Heart right ventricle (tissue), 16 donors: ENCODE measurements around the gene CPNE2. TPM values are rescaled to one million over a fixed set of nuclear protein-coding genes. Genes with fewer than 3 reads are reported as not detected.

ENCODE experiments used
- ATAC-seq, 8 donors: fragments of 200-7000 bp; cut with Tn5 transposase; one replicate each; pipeline ENCODE4 v1.9.1; 2020; ENCODE audit warnings: mild to moderate bottlenecking in 8 of 8, moderate library complexity in 8 of 8, moderate number of reproducible peaks in 1 of 8
- DNase-seq, 2 donors: peaks; one replicate each; pipeline ENCODE4 v3.0.0-alpha.2; 2020
- H3K27ac ChIP-seq, 10 donors: fragments of 200-600 bp; sonication (generic) in 2 of 10; one replicate each; pipeline versions ENCODE4 v1.5.0 to v1.8.0; 2020 to 2022; ENCODE audit warnings: mild to moderate bottlenecking in 3 of 10
- H3K27me3 ChIP-seq, 7 donors: fragments of 200-600 bp; one replicate each; pipeline ENCODE4 v1.8.0; 2021 to 2022; ENCODE audit warnings: mild to moderate bottlenecking in 2 of 7
- H3K36me3 ChIP-seq, 9 donors: fragments of 200-600 bp; sonication (generic) in 1 of 9; one replicate each; pipeline versions ENCODE4 v1.5.0 to v1.8.0; 2020 to 2022; ENCODE audit warnings: mild to moderate bottlenecking in 2 of 9
- H3K4me1 ChIP-seq, 9 donors: fragments of 200-600 bp; sonication (generic) in 1 of 9; one replicate each; pipeline versions ENCODE4 v1.5.0 to v1.8.0; 2020 to 2022; ENCODE audit warnings: mild to moderate bottlenecking in 4 of 9
- H3K4me3 ChIP-seq, 10 donors: fragments of 200-600 bp; sonication (generic) in 2 of 10; one replicate each; pipeline versions ENCODE4 v1.5.0 to v1.8.0; 2020 to 2022; ENCODE audit warnings: mild to moderate bottlenecking in 7 of 10, moderate library complexity in 2 of 10
- H3K9me3 ChIP-seq, 11 donors: fragments of 200-600 bp in 10 of 11; sonication (generic) in 2 of 11; one replicate each; pipeline versions ENCODE4 v1.5.0 to v1.8.0; 2013 to 2022; ENCODE audit warnings: mild to moderate bottlenecking in 2 of 11, control low read depth in 1 of 11, moderate library complexity in 1 of 11
- WGBS, 2 donors: extraction: QIAGEN DNeasy Blood & Tissue Kit; methylation state at CpG; one replicate each; pipeline ENCODE4 v1.1.7; 2013; ENCODE audit warnings: inconsistent platforms in 1 of 2; 5-methylcytosine and 5-hydroxymethylcytosine counted together
- intact Hi-C, 10 donors: fragments of 100-400 bp; cut with DNase I; formaldehyde crosslinking; loops; one replicate each; pipeline versions ENCODE4 v1.11.1 to v1.14.2; 2022
- polyA plus RNA-seq, 2 donors: library from polyadenylated mRNA; stranded (reverse); fragments of 200-250 nt; gene quantifications; one replicate each; pipeline ENCODE4 v1.2.3, GENCODE V29; 2013
- total RNA-seq, 10 donors: library from RNA; stranded (reverse); fragmentation: NEBNext Ultra II Directional in 3 of 10; extraction: Animal tissue kit (Norgen Biotek cat#: 25700) in 3 of 10; gene quantifications; one replicate each; pipeline versions ENCODE4 v1.2.1 to v1.2.4, GENCODE V29; 2021 to 2023
- TF ChIP-seq, protein P1 (sequence below), 9 donors: fragments of 200-600 bp; sonication (generic) in 2 of 9; IDR thresholded peaks; one replicate each; pipeline versions ENCODE4 v1.5.0 to v1.8.0; 2021 to 2022; ENCODE audit warnings: antibody characterized with exemption in 9 of 9, mild to moderate bottlenecking in 5 of 9, moderate library complexity in 1 of 9
- donor health status: Arrhythmogenic right ventricular cardiomyopathy.
- donor health status: ischemic (EF 13 %, LVEDD 7.1; RV severe dilation, severe dysfunction).
- donor health status: healthy with polysubstance abuse.
- donor health status: DM: no; HTN: yes; CAD: no.
- donor health status: DM: no; HTN: no; CAD: no.
- donor health status: ischemic (EF 25% LVEDD 6.9; RV normal size, moderate dysfunction).
- donor health status: ischemic (EF 25% LVEDD 5.7; RV mildly dilated, moderate dysfunction).
- donor health status: healthy.
- donor health status: DM: yes; HTN: yes; CAD: no.
- donor health status: Ischemic cardiomyopathy.
- donor health status: ischemic (EF 35%, LVEDD 5.7; RV mildly dilated, moderate dysfunction).
- donor health status: nonischemic (EF 11% LVEDD 7.7; RV severe dilation, severe dysfunction).
- donor health status: DM: yes; HTN: yes; CAD: no.
- donor health status: PGD.
- donor health status: ischemic (EF 29% LVEDD 5.4; RV normal size, mild dysfunction).
- donor health status: nonischemic (EF 23%, LVEDD 6.1; RV moderate dilation, normal function).

The CPNE2 gene
- total and polyA plus RNA-seq, 12 donors, result 6.5 to 32.1 (median 11.0) TPM

DNA sequence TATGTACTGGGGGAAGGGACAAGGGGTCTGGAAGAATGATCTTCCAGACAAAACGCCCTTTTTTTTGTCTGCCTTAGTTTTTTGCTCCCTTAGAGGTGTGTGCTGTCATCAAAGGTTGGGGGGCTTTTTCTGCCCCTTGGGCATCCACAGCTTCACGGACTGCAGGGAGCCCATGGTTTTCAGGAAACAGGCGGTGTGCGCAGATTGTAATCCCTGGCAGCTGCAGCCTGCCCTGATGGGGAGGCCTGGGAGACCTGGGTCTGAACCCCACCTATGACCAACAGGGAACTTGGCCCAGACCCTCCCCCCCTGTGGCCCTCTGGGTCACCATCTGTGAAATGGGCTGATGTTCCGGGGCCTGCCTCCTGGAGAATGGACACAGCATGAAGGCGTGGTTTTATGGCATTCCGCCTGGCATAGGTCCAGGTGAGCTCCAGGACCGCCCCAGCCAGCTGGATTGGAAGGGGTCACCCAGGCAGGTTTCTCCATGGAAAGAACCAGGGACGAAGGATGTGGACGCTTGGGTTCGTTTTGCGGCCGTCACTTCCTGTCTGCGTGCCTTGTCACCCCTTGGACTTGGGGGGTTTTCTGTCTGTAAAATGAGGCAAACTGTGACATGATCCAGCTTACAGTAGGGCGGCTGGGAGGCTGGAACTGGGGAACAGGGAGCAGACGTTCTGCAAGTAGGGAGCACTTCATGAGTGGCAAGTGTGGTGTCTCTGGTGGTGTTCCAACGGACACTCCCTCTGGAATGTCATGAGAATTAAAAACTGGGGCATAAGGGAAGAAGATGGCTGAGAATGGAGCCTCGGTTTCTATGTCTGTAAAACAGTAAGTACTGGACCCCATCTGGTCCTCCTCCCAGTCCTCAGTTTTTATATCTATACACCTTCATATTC, 1.5 kb downstream of the CPNE2 start:
- 58 to 72% methylated on average over 18 of the region's 18 CpGs for WGBS, 2 donors
- H3K27ac ChIP-seq, result peak overlapping the region in 6 of 10 donors; percentile 6 to 93 (median 90)
- peak overlapping the region in 9 of 10 donors; percentile 71 to 97 (median 83) for H3K4me3 ChIP-seq

DNA sequence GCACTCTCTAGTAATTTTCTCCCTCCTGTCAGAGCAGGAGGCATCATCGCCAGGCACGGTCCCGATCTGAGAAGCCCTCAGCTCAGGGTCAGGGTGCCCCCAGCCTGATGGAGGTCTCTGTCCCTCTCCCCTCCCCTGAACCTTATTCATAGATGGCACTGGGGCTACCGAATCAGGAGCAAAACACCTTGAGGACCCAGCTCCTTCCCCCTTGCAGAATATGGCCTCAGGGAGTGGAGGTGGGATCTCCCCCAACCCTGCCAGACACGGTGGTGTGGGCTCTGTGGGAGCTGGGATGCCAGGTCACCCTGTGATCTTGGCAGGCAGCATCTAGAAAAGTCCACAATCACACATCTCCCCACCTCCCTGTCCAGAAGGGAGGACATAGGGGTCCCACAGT, 2.5 kb downstream of the CPNE2 start:
- no peaks in the 10 kb centered on the region for H3K27me3 ChIP-seq
- ATAC-seq (no peak), DNase-seq (no peak)
- 81 to 82% methylated on average over 5 of the region's 5 CpGs for WGBS, 2 donors
- H3K4me3 ChIP-seq, result no peak overlapping the region
- TF ChIP-seq, protein P1, sequence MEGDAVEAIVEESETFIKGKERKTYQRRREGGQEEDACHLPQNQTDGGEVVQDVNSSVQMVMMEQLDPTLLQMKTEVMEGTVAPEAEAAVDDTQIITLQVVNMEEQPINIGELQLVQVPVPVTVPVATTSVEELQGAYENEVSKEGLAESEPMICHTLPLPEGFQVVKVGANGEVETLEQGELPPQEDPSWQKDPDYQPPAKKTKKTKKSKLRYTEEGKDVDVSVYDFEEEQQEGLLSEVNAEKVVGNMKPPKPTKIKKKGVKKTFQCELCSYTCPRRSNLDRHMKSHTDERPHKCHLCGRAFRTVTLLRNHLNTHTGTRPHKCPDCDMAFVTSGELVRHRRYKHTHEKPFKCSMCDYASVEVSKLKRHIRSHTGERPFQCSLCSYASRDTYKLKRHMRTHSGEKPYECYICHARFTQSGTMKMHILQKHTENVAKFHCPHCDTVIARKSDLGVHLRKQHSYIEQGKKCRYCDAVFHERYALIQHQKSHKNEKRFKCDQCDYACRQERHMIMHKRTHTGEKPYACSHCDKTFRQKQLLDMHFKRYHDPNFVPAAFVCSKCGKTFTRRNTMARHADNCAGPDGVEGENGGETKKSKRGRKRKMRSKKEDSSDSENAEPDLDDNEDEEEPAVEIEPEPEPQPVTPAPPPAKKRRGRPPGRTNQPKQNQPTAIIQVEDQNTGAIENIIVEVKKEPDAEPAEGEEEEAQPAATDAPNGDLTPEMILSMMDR (IDR thresholded peaks at IDR 0.05), result no peak
- H3K4me1 ChIP-seq, result peaks cover 10 to 62% (median 37%) of the 10 kb centered on the region in 9 donors
- intact Hi-C loops, result loop anchor here in 3 of 10 donors (5.0 to 10.0 kb wide), 3 partner anchors 50 to 57 kb away; no protein-coding TSS in a partner anchor
- peaks cover 0 to 8% (median 0%) of the 10 kb centered on the region in 9 donors for H3K36me3 ChIP-seq
- H3K9me3 ChIP-seq, result no peaks in the 10 kb centered on the region
- H3K27ac ChIP-seq, result no peak overlapping the region

More for the DNA sequence above, 1.5 kb downstream of the CPNE2 start:
- ATAC-seq, result no peak
- Histone ChIP-seq H3K36me3 (peaks cover 0 to 8% (median 0%) of the 10 kb centered on the region in 9 donors), H3K27me3 (no peaks in the 10 kb centered on the region), H3K9me3 (no peaks in the 10 kb centered on the region), H3K4me1 (peaks cover 10 to 54% (median 37%) of the 10 kb centered on the region in 9 donors)
- intact Hi-C loops, result loop anchor here in 4 of 10 donors (2.0 to 10.0 kb wide), 4 partner anchors 51 to 73 kb away; no protein-coding TSS in a partner anchor
- TF ChIP-seq, protein P1 (IDR thresholded peaks at IDR 0.05), result no peak
- no peak for DNase-seq

- Histone ChIP-seq H3K4me3 (no peak overlapping the region), H3K36me3 (peaks cover 0 to 8% (median 0%) of the 10 kb centered on the region in 9 donors), H3K9me3 (no peaks in the 10 kb centered on the region), H3K27ac (no peak overlapping the region), H3K27me3 (no peaks in the 10 kb centered on the region), H3K4me1 (peaks cover 10 to 58% (median 37%) of the 10 kb centered on the region in 9 donors)
- WGBS, 2 donors, result 95 to 98% methylated on average over 3 of the region's 3 CpGs
- no peak for DNase-seq
- intact Hi-C loops, result loop anchor here in 1 of 10 donors (10.0 kb wide), 1 partner anchor 49 kb away; no protein-coding TSS in a partner anchor
- ATAC-seq, result no peak
- TF ChIP-seq, protein P1 (IDR thresholded peaks at IDR 0.05), result no peak
Observed at GRCh38 chr16:57096192-57096591, 3.8 kb downstream of the CPNE2 start.

- 94 to 98% methylated on average over 2 of the region's 2 CpGs for WGBS, 2 donors
- ATAC-seq (no peak), DNase-seq (no peak)
- Histone ChIP-seq H3K9me3 (no peaks in the 10 kb centered on the region), H3K36me3 (peaks cover 0 to 8% (median 0%) of the 10 kb centered on the region in 9 donors), H3K27me3 (no peaks in the 10 kb centered on the region), H3K4me1 (peaks cover 10 to 52% (median 32%) of the 10 kb centered on the region in 9 donors), H3K27ac (no peak overlapping the region), H3K4me3 (no peak overlapping the region)
- TF ChIP-seq, protein P1 (IDR thresholded peaks at IDR 0.05), result no peak
- intact Hi-C loops, result loop anchor here in 1 of 10 donors (10.0 kb wide), 1 partner anchor 48 kb away; no protein-coding TSS in a partner anchor
Observed at GRCh38 chr16:57096793-57097192, 4.4 kb downstream of the CPNE2 start.
